Measurements from ENCODE around the gene CDC73. TPM values are rescaled to one million over a fixed set of nuclear protein-coding genes. Genes with fewer than 3 reads are reported as not detected.
A peak's percentile ranks its signal among the peaks of the same experiment; 100 is the strongest.

Gene CDC73
- total RNA-seq, 1 donor from 2014 or later, result 50.5 TPM

GRCh38 chr1:193109619-193110018 is 12.2 kb upstream of the CDC73 start:
- no peaks in the 10 kb centered on the region for H3K27me3 Mint-ChIP-seq (ENCODE audit: low read depth)
- DNase-seq (ENCODE audit: low read depth, low spot score), result no peak
- H3K4me1 Mint-ChIP-seq, result peaks cover 37% of the 10 kb centered on the region
- no peaks in the 10 kb centered on the region for H3K36me3 Mint-ChIP-seq (ENCODE audit: low read depth)
- no peak overlapping the region for H3K27ac Mint-ChIP-seq (ENCODE audit: unreplicated experiment)
- no peaks in the 10 kb centered on the region for H3K9me3 Mint-ChIP-seq
- no peak overlapping the region for H3K4me3 Mint-ChIP-seq
- TF ChIP-seq CTCF (conservative IDR thresholded peaks at IDR 0.05), result no peak

GRCh38 chr1:193110246-193110645 is 11.6 kb upstream of the CDC73 start:
- DNase-seq (ENCODE audit: low read depth, low spot score), result no peak
- H3K36me3 Mint-ChIP-seq (ENCODE audit: low read depth), result no peaks in the 10 kb centered on the region
- no peak for TF ChIP-seq CTCF (conservative IDR thresholded peaks at IDR 0.05)
- no peak overlapping the region for H3K4me3 Mint-ChIP-seq
- peaks cover 35% of the 10 kb centered on the region for H3K4me1 Mint-ChIP-seq
- no peaks in the 10 kb centered on the region for H3K27me3 Mint-ChIP-seq (ENCODE audit: low read depth)
- no peak overlapping the region for H3K27ac Mint-ChIP-seq (ENCODE audit: unreplicated experiment)
- no peaks in the 10 kb centered on the region for H3K9me3 Mint-ChIP-seq

- TF ChIP-seq CTCF (conservative IDR thresholded peaks at IDR 0.05), result no peak
- H3K27ac Mint-ChIP-seq (ENCODE audit: unreplicated experiment), result no peak overlapping the region
- H3K4me1 Mint-ChIP-seq, result peaks cover 34% of the 10 kb centered on the region
Observed at GRCh38 chr1:193110864-193111263, 11.0 kb upstream of the CDC73 start.

GRCh38 chr1:193111641-193112090 is 10.2 kb upstream of the CDC73 start:
- no peak for TF ChIP-seq CTCF (conservative IDR thresholded peaks at IDR 0.05)
- Mint-ChIP-seq H3K9me3 (no peaks in the 10 kb centered on the region), H3K27ac (ENCODE audit: unreplicated experiment) (peak overlapping the region; percentile 67), H3K36me3 (ENCODE audit: low read depth) (no peaks in the 10 kb centered on the region), H3K4me1 (peaks cover 37% of the 10 kb centered on the region), H3K27me3 (ENCODE audit: low read depth) (no peaks in the 10 kb centered on the region), H3K4me3 (peak overlapping the region; percentile 54)
- DNase-seq (ENCODE audit: low read depth, low spot score), result no peak

More at GRCh38 chr1:193110864-193111263, 11.0 kb upstream of the CDC73 start:
- no peak overlapping the region for H3K4me3 Mint-ChIP-seq
- no peaks in the 10 kb centered on the region for H3K27me3 Mint-ChIP-seq (ENCODE audit: low read depth)
- H3K36me3 Mint-ChIP-seq (ENCODE audit: low read depth), result no peaks in the 10 kb centered on the region
- DNase-seq (ENCODE audit: low read depth, low spot score), result no peak
- H3K9me3 Mint-ChIP-seq, result no peaks in the 10 kb centered on the region

- no peaks in the 10 kb centered on the region for H3K9me3 Mint-ChIP-seq
- peak overlapping the region; percentile 31 for H3K27ac Mint-ChIP-seq (ENCODE audit: unreplicated experiment)
- DNase-seq (ENCODE audit: low read depth, low spot score), result no peak
- no peaks in the 10 kb centered on the region for H3K27me3 Mint-ChIP-seq (ENCODE audit: low read depth)
- H3K36me3 Mint-ChIP-seq (ENCODE audit: low read depth), result no peaks in the 10 kb centered on the region
- H3K4me1 Mint-ChIP-seq, result peaks cover 37% of the 10 kb centered on the region
- H3K4me3 Mint-ChIP-seq, result no peak overlapping the region
- TF ChIP-seq CTCF (conservative IDR thresholded peaks at IDR 0.05), result no peak
Observed at GRCh38 chr1:193113258-193113991, 8.4 kb upstream of the CDC73 start.

Measured in neural crest cell (in vitro differentiated cells).